Osteocyte (in vitro differentiated cells): ENCODE results near the gene TTC28. TPM values are rescaled to one million over a fixed set of nuclear protein-coding genes. Genes with fewer than 3 reads are reported as not detected.
"Not testable (repeated sequence)": the region's sequence is repeated elsewhere in the genome, so short reads cannot be mapped to it uniquely, and the experiment has no call there.

ENCODE experiments used
- DNase-seq: peaks from one replicate; pipeline ENCODE4 v3.0.0; 2021; ENCODE audit warnings: mixed read lengths; ENCODE audit not compliant: unreplicated experiment; ENCODE audit errors: extremely low spot score
- H3K27ac Mint-ChIP-seq: one replicate; pipeline ENCODE4 v1.8.0; 2021; ENCODE audit warnings: mild to moderate bottlenecking, mixed read lengths; ENCODE audit not compliant: unreplicated experiment
- H3K27me3 Mint-ChIP-seq: one replicate; pipeline ENCODE4 v1.8.0; 2021; ENCODE audit warnings: mixed read lengths; ENCODE audit not compliant: unreplicated experiment
- H3K36me3 Mint-ChIP-seq: one replicate; pipeline ENCODE4 v1.8.0; 2021; ENCODE audit warnings: mixed read lengths; ENCODE audit not compliant: unreplicated experiment
- H3K4me1 Mint-ChIP-seq: one replicate; pipeline ENCODE4 v1.8.0; 2021; ENCODE audit warnings: mixed read lengths; ENCODE audit not compliant: unreplicated experiment
- H3K4me3 Mint-ChIP-seq: one replicate; pipeline ENCODE4 v1.8.0; 2021; ENCODE audit warnings: mild to moderate bottlenecking, moderate library complexity, mixed read lengths; ENCODE audit not compliant: unreplicated experiment
- H3K9me3 Mint-ChIP-seq: one replicate; pipeline ENCODE4 v1.8.0; 2021; ENCODE audit warnings: mixed read lengths; ENCODE audit not compliant: unreplicated experiment
- total RNA-seq: library from RNA; stranded (reverse); gene quantifications from 2 replicates; pipeline ENCODE4 v1.2.1, GENCODE V29; 2021
- TF ChIP-seq, protein P1 (sequence below): fragments of 200-600 bp; sonication (generic); IDR thresholded peaks from 2 replicates; pipeline ENCODE4 v1.5.0; 2021; ENCODE audit warnings: antibody characterized with exemption, mild to moderate bottlenecking, moderate library complexity

Gene TTC28
- total RNA-seq, 1 donor from 2014 or later, result 70.3 TPM

DNA sequence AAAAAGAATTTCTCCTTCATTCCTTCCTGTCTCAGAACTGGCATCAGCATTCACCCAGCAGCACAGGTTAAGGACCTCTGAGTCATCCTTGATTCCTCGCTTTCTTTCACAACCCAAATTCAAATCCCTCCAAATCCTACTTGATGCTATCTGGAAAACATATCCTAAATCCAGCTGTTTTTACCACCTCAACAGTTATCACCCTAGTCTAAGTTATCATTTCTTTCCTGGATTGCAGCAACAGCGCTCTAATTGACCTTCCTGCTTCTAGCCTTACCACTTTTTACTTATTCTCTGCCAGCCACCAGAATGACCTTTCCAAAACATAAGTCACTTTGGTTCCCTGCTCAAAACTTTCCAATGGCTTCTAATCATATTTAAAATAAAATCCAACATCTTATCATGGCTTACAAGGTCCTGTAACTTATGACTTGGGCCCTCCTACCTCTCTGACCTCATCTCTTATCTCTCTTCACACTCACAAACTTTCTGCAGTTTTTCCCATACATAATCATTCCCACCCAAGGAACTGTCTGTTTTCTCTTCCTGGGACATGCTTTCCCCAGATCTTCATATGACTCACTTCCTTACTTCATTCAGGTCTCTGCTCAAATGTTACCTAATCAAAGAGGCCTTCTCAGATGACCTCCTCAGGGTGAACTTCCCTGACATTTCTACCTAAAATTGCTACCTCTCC is 119.4 kb downstream of the TTC28 start:
- DNase-seq, result no peak
- TF ChIP-seq, protein P1, sequence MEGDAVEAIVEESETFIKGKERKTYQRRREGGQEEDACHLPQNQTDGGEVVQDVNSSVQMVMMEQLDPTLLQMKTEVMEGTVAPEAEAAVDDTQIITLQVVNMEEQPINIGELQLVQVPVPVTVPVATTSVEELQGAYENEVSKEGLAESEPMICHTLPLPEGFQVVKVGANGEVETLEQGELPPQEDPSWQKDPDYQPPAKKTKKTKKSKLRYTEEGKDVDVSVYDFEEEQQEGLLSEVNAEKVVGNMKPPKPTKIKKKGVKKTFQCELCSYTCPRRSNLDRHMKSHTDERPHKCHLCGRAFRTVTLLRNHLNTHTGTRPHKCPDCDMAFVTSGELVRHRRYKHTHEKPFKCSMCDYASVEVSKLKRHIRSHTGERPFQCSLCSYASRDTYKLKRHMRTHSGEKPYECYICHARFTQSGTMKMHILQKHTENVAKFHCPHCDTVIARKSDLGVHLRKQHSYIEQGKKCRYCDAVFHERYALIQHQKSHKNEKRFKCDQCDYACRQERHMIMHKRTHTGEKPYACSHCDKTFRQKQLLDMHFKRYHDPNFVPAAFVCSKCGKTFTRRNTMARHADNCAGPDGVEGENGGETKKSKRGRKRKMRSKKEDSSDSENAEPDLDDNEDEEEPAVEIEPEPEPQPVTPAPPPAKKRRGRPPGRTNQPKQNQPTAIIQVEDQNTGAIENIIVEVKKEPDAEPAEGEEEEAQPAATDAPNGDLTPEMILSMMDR, result no peak
- H3K9me3 Mint-ChIP-seq, result peaks cover 13% of the 10 kb centered on the region
- H3K4me3 Mint-ChIP-seq, result no peak overlapping the region
- no peaks in the 10 kb centered on the region for H3K27me3 Mint-ChIP-seq
- peaks cover 8% of the 10 kb centered on the region for H3K4me1 Mint-ChIP-seq
- no peak overlapping the region for H3K27ac Mint-ChIP-seq
- peaks cover 9% of the 10 kb centered on the region for H3K36me3 Mint-ChIP-seq

DNA sequence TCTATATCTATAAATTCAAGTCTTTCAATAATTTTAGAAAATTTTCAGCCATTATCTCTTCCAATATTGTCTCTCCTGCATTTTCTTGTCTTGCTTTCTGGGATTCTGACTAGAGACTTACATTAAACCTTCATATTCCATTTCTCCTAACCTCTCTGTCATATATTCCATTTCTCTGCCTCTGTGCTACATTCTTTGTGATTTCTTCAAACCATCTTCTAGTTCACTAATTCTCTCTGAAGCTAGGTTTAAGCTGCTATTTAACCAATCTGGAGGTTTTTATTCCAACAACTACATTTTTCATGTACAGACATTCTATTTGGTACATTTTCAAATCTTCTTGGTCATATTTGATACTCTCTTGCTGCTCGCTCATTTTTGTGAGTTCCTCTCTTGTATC is 122.5 kb downstream of the TTC28 start:
- Mint-ChIP-seq H3K36me3 (peaks cover 10% of the 10 kb centered on the region), H3K9me3 (peaks cover 15% of the 10 kb centered on the region), H3K27me3 (no peaks in the 10 kb centered on the region), H3K27ac (no peak overlapping the region), H3K4me3 (no peak overlapping the region), H3K4me1 (peaks cover 10% of the 10 kb centered on the region)
- no peak for DNase-seq
- TF ChIP-seq, protein P1, result no peak

DNA sequence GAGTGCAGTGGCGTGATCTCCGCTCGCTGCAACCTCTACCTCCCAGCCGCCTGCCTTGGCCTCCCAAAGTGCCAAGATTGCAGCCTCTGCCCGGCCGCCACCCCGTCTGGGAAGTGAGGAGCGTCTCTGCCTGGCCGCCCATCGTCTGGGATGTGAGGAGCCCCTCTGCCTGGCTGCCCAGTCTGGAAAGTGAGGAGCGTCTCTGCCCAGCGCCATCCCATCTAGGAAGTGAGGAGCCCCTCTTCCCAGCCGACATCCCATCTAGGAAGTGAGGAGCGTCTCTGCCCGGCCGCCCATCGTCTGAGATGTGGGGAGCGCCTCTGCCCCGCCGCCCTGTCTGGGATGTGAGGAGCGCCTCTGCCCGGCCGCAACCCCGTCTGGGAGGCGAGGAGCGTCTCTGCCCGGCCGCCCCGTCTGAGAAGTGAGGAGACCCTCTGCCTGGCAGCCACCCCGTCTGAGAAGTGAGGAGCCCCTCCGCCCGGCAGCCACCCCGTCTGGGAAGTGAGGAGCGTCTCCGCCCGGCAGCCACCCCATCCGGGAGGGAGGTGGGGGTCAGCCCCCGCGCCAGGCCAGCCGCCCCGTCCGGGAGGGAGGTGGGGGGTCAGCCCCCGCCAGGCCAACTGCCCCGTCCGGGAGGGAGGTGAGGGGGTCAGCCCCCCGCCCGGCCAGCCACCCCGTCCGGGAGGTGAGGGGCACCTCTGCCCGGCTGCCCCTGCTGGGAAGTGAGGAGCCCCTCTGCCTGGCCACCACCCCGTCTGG is 126.4 kb downstream of the TTC28 start:
- Mint-ChIP-seq H3K36me3 (peaks cover 10% of the 10 kb centered on the region), H3K9me3 (peaks cover 15% of the 10 kb centered on the region)
- not testable (repeated sequence) for H3K27me3 Mint-ChIP-seq, H3K27ac Mint-ChIP-seq, H3K4me3 Mint-ChIP-seq, H3K4me1 Mint-ChIP-seq, DNase-seq

DNA sequence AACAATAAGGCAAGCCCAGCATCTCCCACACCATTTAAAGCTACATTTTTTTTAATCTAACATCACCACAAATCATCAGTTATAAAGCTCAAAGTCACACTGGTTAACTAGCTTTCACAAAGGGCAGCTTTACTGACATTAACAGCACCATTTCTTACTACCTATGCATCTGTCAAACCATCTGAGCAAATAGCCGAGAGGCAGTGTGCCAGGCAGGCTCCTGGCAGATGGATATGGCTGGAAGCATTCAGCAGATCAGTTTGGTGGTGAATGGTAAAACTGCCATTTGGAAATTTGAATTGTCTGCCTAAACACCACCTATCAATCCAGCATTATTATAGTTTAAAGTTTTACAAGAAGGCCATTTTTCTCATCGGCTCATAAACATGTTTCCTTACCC is 131.2 kb downstream of the TTC28 start:
- DNase-seq, result no peak
- H3K27ac Mint-ChIP-seq, result peak overlapping the region; percentile 51

DNA sequence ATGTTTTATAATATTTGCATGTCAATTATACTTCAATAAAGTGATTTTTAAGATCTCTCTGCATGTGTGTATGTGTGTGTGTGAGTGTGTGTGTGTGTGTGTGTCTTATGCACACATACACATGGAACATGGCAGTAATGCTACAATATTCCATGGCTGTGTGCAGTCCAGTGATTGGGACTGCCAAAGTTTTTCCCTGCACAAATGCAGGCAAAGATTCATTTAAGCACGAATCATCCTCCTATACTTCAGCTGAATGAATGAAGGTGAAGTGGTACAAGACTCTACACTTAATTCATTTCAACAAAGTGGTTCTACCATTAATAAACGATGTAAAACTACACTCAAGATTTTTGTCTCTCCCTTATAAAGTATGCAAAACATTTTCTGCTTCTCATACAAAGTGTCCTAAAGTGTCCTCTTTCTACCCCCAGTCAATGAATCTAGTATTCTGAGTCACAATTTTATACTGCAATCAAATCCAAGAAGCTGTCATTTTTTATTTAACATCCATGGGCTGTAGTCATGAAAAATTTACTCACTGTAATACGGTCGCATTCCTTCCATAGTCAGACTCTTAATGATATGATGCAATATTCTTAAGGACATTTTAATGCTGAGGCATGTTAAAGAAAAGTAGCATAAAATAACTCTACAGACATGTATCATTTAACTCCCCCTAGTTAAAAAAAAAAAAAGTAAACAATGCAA is 132.4 kb downstream of the TTC28 start:
- Mint-ChIP-seq H3K4me3 (no peak overlapping the region), H3K27ac (peak overlapping the region; percentile 80), H3K9me3 (peaks cover 5% of the 10 kb centered on the region), H3K36me3 (peaks cover 12% of the 10 kb centered on the region), H3K4me1 (peaks cover 25% of the 10 kb centered on the region), H3K27me3 (no peaks in the 10 kb centered on the region)
- DNase-seq, result no peak
- TF ChIP-seq, protein P1, result no peak

More for the DNA sequence above, 131.2 kb downstream of the TTC28 start:
- Mint-ChIP-seq H3K9me3 (peaks cover under 1% of the 10 kb centered on the region), H3K4me1 (peaks cover 25% of the 10 kb centered on the region), H3K4me3 (no peak overlapping the region), H3K27me3 (no peaks in the 10 kb centered on the region), H3K36me3 (peaks cover 4% of the 10 kb centered on the region)
- TF ChIP-seq, protein P1, result no peak
